B cell (primary cell): ENCODE measurements around the gene ADCY2. TPM values are rescaled to one million over a fixed set of nuclear protein-coding genes. Genes with fewer than 3 reads are reported as not detected.

Experiments
- ATAC-seq: fragments of 200-7000 bp; cut with Tn5 transposase; one replicate; pipeline ENCODE4 v1.10.0; 2021; ENCODE audit warnings: low read depth, mild to moderate bottlenecking, moderate number of reproducible peaks, moderate library complexity
- CTCF ChIA-PET: fragments of 350-600 bp; sonication (Branson Sonifier 250); formaldehyde crosslinking; loops from one replicate; lab custom pipeline; 2021; ENCODE audit warnings: antibody characterized with exemption, inconsistent platforms; lab: Charles Lee
- POLR2A ChIA-PET: fragments of 350-600 bp; sonication (Branson Sonifier 250); formaldehyde crosslinking; loops from one replicate; lab custom pipeline; 2021; ENCODE audit warnings: antibody characterized with exemption; lab: Charles Lee
- DNase-seq: peaks from one replicate; pipeline ENCODE4 v3.0.0; 2013
- H2AFZ ChIP-seq: 2 replicates; pipeline ENCODE4 v1.6.1; 2012; ENCODE audit warnings: mild to moderate bottlenecking, low read depth, low read length; ENCODE audit not compliant: insufficient read depth, poor library complexity, severe bottlenecking
- H3K27ac ChIP-seq, 2 donors: 1 replicate in 1 of 2; 2 replicates in 1 of 2; pipeline ENCODE4 v1.5.1; 2012 to 2013; ENCODE audit warnings: low read length in 2 of 2, mild to moderate bottlenecking in 2 of 2, moderate library complexity in 1 of 2
- H3K27me3 ChIP-seq, 4 experiments: fragments of 200-600 bp in 1 of 4; sonication (generic) in 1 of 4; replicated peaks in 1 of 4; 1 replicate in 2 of 4; 2 replicates in 2 of 4; pipeline versions ENCODE4 v1.6.1 to v1.7.0; 2013 to 2016; ENCODE audit warnings: low read length in 3 of 4, mild to moderate bottlenecking in 2 of 4, mixed read lengths in 1 of 4, moderate library complexity in 1 of 4; ENCODE audit not compliant: insufficient read depth in 4 of 4, control insufficient read depth in 3 of 4; ENCODE audit errors: control extremely low read depth in 1 of 4
- H3K36me3 ChIP-seq, 2 experiments: replicated peaks in 1 of 2; 1 replicate in 1 of 2; 2 replicates in 1 of 2; pipeline versions ENCODE4 v1.6.1 to v1.7.1; 2013; ENCODE audit warnings: low read length in 1 of 2; ENCODE audit not compliant: insufficient read depth in 2 of 2, control insufficient read depth in 1 of 2; ENCODE audit errors: control extremely low read depth in 1 of 2, extremely low read depth in 1 of 2
- H3K4me1 ChIP-seq, 2 donors: fragments of 200-600 bp in 1 of 2; sonication (generic) in 1 of 2; 1 replicate in 1 of 2; 2 replicates in 1 of 2; pipeline versions ENCODE4 v1.5.1 to v1.6.1; 2013 to 2017; ENCODE audit warnings: low read length in 2 of 2; ENCODE audit not compliant: control insufficient read depth in 2 of 2, insufficient read depth in 2 of 2
- H3K4me2 ChIP-seq: replicated peaks from 2 replicates; pipeline ENCODE3; 2012; ENCODE audit warnings: mild to moderate bottlenecking, low read depth, low read length; ENCODE audit not compliant: poor library complexity, severe bottlenecking
- H3K4me3 ChIP-seq, 5 experiments: fragments of 200-600 bp in 1 of 5; sonication (generic) in 1 of 5; 1 replicate in 3 of 5; 2 replicates in 2 of 5; pipeline versions ENCODE4 v1.5.1 to v1.7.0; 2011 to 2016; ENCODE audit warnings: low read length in 4 of 5, mild to moderate bottlenecking in 4 of 5, low read depth in 2 of 5, control low read depth in 1 of 5, moderate library complexity in 1 of 5; ENCODE audit not compliant: insufficient read depth in 1 of 5; ENCODE audit errors: control extremely low read depth in 1 of 5, extremely low read depth in 1 of 5
- H3K79me2 ChIP-seq: fragments of 200-600 bp; sonication (generic); one replicate; pipeline ENCODE4 v1.6.0; 2016; ENCODE audit warnings: low read length; ENCODE audit not compliant: control insufficient read depth, insufficient read depth
- H3K9ac ChIP-seq: fragments of 200-600 bp; sonication (generic); 2 replicates; pipeline ENCODE4 v1.6.1; 2017; ENCODE audit warnings: mild to moderate bottlenecking, low read length, moderate library complexity
- H3K9me3 ChIP-seq, 3 donors: one replicate each; pipeline versions ENCODE4 v1.6.1 to v1.7.1; 2013; ENCODE audit warnings: low read length in 2 of 3; ENCODE audit not compliant: control insufficient read depth in 2 of 3, insufficient read depth in 1 of 3; ENCODE audit errors: control extremely low read depth in 1 of 3
- H4K20me1 ChIP-seq: 2 replicates; pipeline ENCODE4 v1.6.0; 2012; ENCODE audit warnings: mild to moderate bottlenecking, low read length; ENCODE audit not compliant: insufficient read depth, control insufficient read depth, poor library complexity, severe bottlenecking
- H3K27ac Mint-ChIP-seq: one replicate; pipeline ENCODE4 v1.8.0; 2021; ENCODE audit warnings: mixed read lengths
- H3K27me3 Mint-ChIP-seq: one replicate; pipeline ENCODE4 v1.8.0; 2021; ENCODE audit warnings: mixed read lengths
- H3K4me1 Mint-ChIP-seq: one replicate; pipeline ENCODE4 v1.8.0; 2021; ENCODE audit warnings: mixed read lengths
- H3K4me3 Mint-ChIP-seq: one replicate; pipeline ENCODE4 v1.8.0; 2021; ENCODE audit warnings: mixed read lengths
- H3K9me3 Mint-ChIP-seq: one replicate; pipeline ENCODE4 v1.8.0; 2022; ENCODE audit warnings: mixed read lengths; ENCODE audit not compliant: insufficient read depth
- CTCF ChIP-seq: fragments of 200-600 bp; IDR thresholded peaks from one replicate; pipeline ENCODE4 v1.8.0; 2022; ENCODE audit warnings: antibody characterized with exemption, mild to moderate bottlenecking
- EZH2 ChIP-seq: IDR thresholded peaks from 2 replicates; pipeline ENCODE4 v1.6.1; 2012; ENCODE audit warnings: borderline replicate concordance, low read depth, mild to moderate bottlenecking, moderate library complexity, low read length; ENCODE audit not compliant: insufficient read depth, poor library complexity, severe bottlenecking
- WGBS: methylation state at CpG from one replicate; pipeline ENCODE4 v1.1.5; 2013; ENCODE audit warnings: missing lambda C conversion rate; ENCODE audit not compliant: insufficient coverage; 5-methylcytosine and 5-hydroxymethylcytosine counted together
- intact Hi-C: fragments of 100-400 bp; cut with micrococcal nuclease; formaldehyde crosslinking; loops from one replicate; pipeline ENCODE4 v1.10.0; 2022
- polyA plus RNA-seq: library from polyadenylated mRNA; depleted of rRNA; stranded (reverse); fragments of >200 nt; gene quantifications from 2 replicates; pipeline ENCODE4 v1.2.3, GENCODE V29; 2012
- total RNA-seq, 2 donors: library from RNA; stranded (reverse); fragments of 120-200 nt in 1 of 2; gene quantifications; 1 replicate in 1 of 2; 2 replicates in 1 of 2; pipeline versions ENCODE4 v1.2.3 to v1.2.4, GENCODE V29; 2013 to 2022

ADCY2 gene
- total and polyA plus RNA-seq, 2 donors (not counting 1 experiment from before 2014, with no cell fraction given) = not detected

- H3K9ac ChIP-seq = no peak overlapping the region
- no CpG with 5 or more reads among the region's 2 CpGs for WGBS
Observed at GRCh38 chr5:7382588-7382987, 13.3 kb upstream of the ADCY2 start.

GRCh38 chr5:7385681-7386080 lies 10.3 kb upstream of the ADCY2 start:
- Mint-ChIP-seq H3K4me3 (no peak overlapping the region), H3K27me3 (no peaks in the 10 kb centered on the region)

More at GRCh38 chr5:7382588-7382987, 13.3 kb upstream of the ADCY2 start:
- Histone ChIP-seq H3K4me1 (no peaks in the 10 kb centered on the region), H3K27me3 (no peaks in the 10 kb centered on the region), H2AFZ (no peak overlapping the region), H3K9me3 (no peaks in the 10 kb centered on the region), H3K79me2 (no peaks in the 10 kb centered on the region), H3K36me3 (no peaks in the 10 kb centered on the region), H3K4me2 (no peak overlapping the region), H3K4me3 (no peak overlapping the region), H3K27ac (no peak overlapping the region), H4K20me1 (no peaks in the 10 kb centered on the region)
- Mint-ChIP-seq H3K27ac (no peak overlapping the region), H3K27me3 (no peaks in the 10 kb centered on the region), H3K9me3 (no peaks in the 10 kb centered on the region), H3K4me3 (no peak overlapping the region), H3K4me1 (no peaks in the 10 kb centered on the region)
- TF ChIP-seq CTCF (no peak), EZH2 (no peak)
- ChIA-PET POLR2A (no interaction called here), CTCF (no interaction called here)
- DNase-seq (no peak), ATAC-seq (no peak)
- intact Hi-C loops = no loop called here

More at GRCh38 chr5:7385681-7386080, 10.3 kb upstream of the ADCY2 start:
- ChIA-PET POLR2A (no interaction called here), CTCF (no interaction called here)
- Histone ChIP-seq H3K4me3 (no peak overlapping the region), H3K36me3 (no peaks in the 10 kb centered on the region), H3K9me3 (no peaks in the 10 kb centered on the region), H2AFZ (no peak overlapping the region), H4K20me1 (no peaks in the 10 kb centered on the region), H3K4me1 (no peaks in the 10 kb centered on the region), H3K4me2 (no peak overlapping the region), H3K27me3 (no peaks in the 10 kb centered on the region), H3K79me2 (no peaks in the 10 kb centered on the region), H3K9ac (no peak overlapping the region), H3K27ac (no peak overlapping the region)
- intact Hi-C loops = no loop called here
- no CpG with 5 or more reads among the region's 6 CpGs for WGBS
- H3K4me1 Mint-ChIP-seq = no peaks in the 10 kb centered on the region
- ATAC-seq = no peak
- H3K9me3 Mint-ChIP-seq = no peaks in the 10 kb centered on the region
- no peak for DNase-seq
- H3K27ac Mint-ChIP-seq = no peak overlapping the region
- TF ChIP-seq CTCF (no peak), EZH2 (no peak)
